ENCODE measurements around the gene AMD1. TPM values are rescaled to one million over a fixed set of nuclear protein-coding genes. Genes with fewer than 3 reads are reported as not detected.

The AMD1 gene
- total and polyA plus RNA-seq, 4 experiments from 2014 or later, result 53.6 to 63.8 (median 62.7) TPM

- H3K4me3 ChIP-seq (ENCODE audit: low read length in 2 of 2), result no peak overlapping the region
- H3K9me3 ChIP-seq (ENCODE audit: control insufficient read depth in 1 of 2, low read length in 2 of 2), result no peaks in the 10 kb centered on the region
- no peak for DNase-seq
- H3K27me3 ChIP-seq (ENCODE audit: insufficient read depth, low read length), result no peaks in the 10 kb centered on the region
- H3K9me3 Mint-ChIP-seq, result no peaks in the 10 kb centered on the region
- no peak overlapping the region for H3K27ac Mint-ChIP-seq
- no peaks in the 10 kb centered on the region for H3K4me1 ChIP-seq (ENCODE audit: insufficient read depth, low read length)
- no peaks in the 10 kb centered on the region for H3K36me3 ChIP-seq (ENCODE audit: insufficient read depth, low read length)
- intact Hi-C loops (cut with micrococcal nuclease), result no loop called here
- no peaks in the 10 kb centered on the region for H3K4me1 Mint-ChIP-seq
- POLR2A ChIA-PET (ENCODE audit: partially characterized antibody), result interaction anchor here (1.2 kb wide), 1 partner anchor 24 kb away, joined by 3 read pairs; the partner anchor contains the start of gene GTF3C6
- H3K27me3 Mint-ChIP-seq, result no peaks in the 10 kb centered on the region
- no peak overlapping the region for H3K27ac ChIP-seq (ENCODE audit: low read depth, low read length)
- no peak overlapping the region for H3K4me3 Mint-ChIP-seq
- CTCF ChIA-PET (ENCODE audit: partially characterized antibody), result interaction anchor here (1.0 to 1.4 kb wide), 3 partner anchors 36 to 252 kb away, joined by 3 read pairs; no protein-coding TSS in a partner anchor
- H3K36me3 Mint-ChIP-seq, result no peaks in the 10 kb centered on the region
Measured at GRCh38 chr6:110934381-110934898, 59.9 kb downstream of the AMD1 start.

DNA sequence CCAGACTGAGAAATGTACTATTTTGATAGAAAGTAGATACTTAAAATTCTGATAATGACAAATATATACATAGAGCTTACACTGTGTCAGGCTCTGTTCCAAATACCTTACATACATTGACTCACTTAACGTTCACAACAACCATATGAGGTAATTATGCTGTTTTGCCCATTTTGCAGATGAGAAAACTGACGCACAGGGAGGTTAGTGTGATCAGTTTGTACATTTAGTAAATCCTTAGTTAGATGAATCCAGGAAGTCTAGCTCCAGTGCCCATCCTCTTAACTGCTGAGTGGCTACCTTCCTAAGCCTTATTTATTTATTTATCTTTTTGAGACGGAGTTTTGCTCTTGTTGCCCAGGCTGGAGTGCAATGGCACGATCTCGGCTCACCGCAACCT is 60.6 kb downstream of the AMD1 start:
- intact Hi-C loops (cut with micrococcal nuclease), result no loop called here
- no peaks in the 10 kb centered on the region for H3K4me1 Mint-ChIP-seq
- CTCF ChIA-PET (ENCODE audit: partially characterized antibody), result no interaction called here

GRCh38 chr6:110938171-110938570 is 63.6 kb downstream of the AMD1 start:
- Histone ChIP-seq H3K9me3 (ENCODE audit: control insufficient read depth in 1 of 2, low read length in 2 of 2) (no peaks in the 10 kb centered on the region), H3K27ac (ENCODE audit: low read depth, low read length) (no peak overlapping the region), H3K36me3 (ENCODE audit: insufficient read depth, low read length) (no peaks in the 10 kb centered on the region), H3K27me3 (ENCODE audit: insufficient read depth, low read length) (no peaks in the 10 kb centered on the region), H3K4me1 (ENCODE audit: insufficient read depth, low read length) (no peaks in the 10 kb centered on the region), H3K4me3 (ENCODE audit: low read length in 2 of 2) (no peak overlapping the region)
- no peak for DNase-seq
- Mint-ChIP-seq H3K9me3 (no peaks in the 10 kb centered on the region), H3K4me3 (no peak overlapping the region), H3K27ac (no peak overlapping the region), H3K4me1 (no peaks in the 10 kb centered on the region), H3K27me3 (no peaks in the 10 kb centered on the region), H3K36me3 (no peaks in the 10 kb centered on the region)
- ChIA-PET CTCF (ENCODE audit: partially characterized antibody) (no interaction called here), POLR2A (ENCODE audit: partially characterized antibody) (no interaction called here)
- intact Hi-C loops (cut with micrococcal nuclease), result no loop called here

More for the DNA sequence above, 60.6 kb downstream of the AMD1 start:
- no peaks in the 10 kb centered on the region for H3K9me3 ChIP-seq (ENCODE audit: control insufficient read depth in 1 of 2, low read length in 2 of 2)
- no peaks in the 10 kb centered on the region for H3K36me3 Mint-ChIP-seq
- H3K36me3 ChIP-seq (ENCODE audit: insufficient read depth, low read length), result no peaks in the 10 kb centered on the region
- H3K9me3 Mint-ChIP-seq, result no peaks in the 10 kb centered on the region
- no peaks in the 10 kb centered on the region for H3K27me3 Mint-ChIP-seq
- POLR2A ChIA-PET (ENCODE audit: partially characterized antibody), result no interaction called here
- no peak overlapping the region for H3K4me3 ChIP-seq (ENCODE audit: low read length in 2 of 2)
- H3K4me3 Mint-ChIP-seq, result no peak overlapping the region
- no peaks in the 10 kb centered on the region for H3K27me3 ChIP-seq (ENCODE audit: insufficient read depth, low read length)
- no peak for DNase-seq
- H3K27ac Mint-ChIP-seq, result no peak overlapping the region
- H3K27ac ChIP-seq (ENCODE audit: low read depth, low read length), result no peak overlapping the region
- no peaks in the 10 kb centered on the region for H3K4me1 ChIP-seq (ENCODE audit: insufficient read depth, low read length)

GRCh38 chr6:110939429-110940200 is 65.0 kb downstream of the AMD1 start:
- ChIA-PET POLR2A (ENCODE audit: partially characterized antibody) (no interaction called here), CTCF (ENCODE audit: partially characterized antibody) (interaction anchor here (0.7 to 1.3 kb wide), 2 partner anchors 10 to 251 kb away, joined by 3 to 4 read pairs; no protein-coding TSS in a partner anchor)
- no peaks in the 10 kb centered on the region for H3K4me1 ChIP-seq (ENCODE audit: insufficient read depth, low read length)
- no peaks in the 10 kb centered on the region for H3K27me3 ChIP-seq (ENCODE audit: insufficient read depth, low read length)
- Mint-ChIP-seq H3K4me3 (no peak overlapping the region), H3K36me3 (no peaks in the 10 kb centered on the region), H3K27me3 (no peaks in the 10 kb centered on the region), H3K27ac (no peak overlapping the region), H3K4me1 (peaks cover 0 to 3% (median 3%) of the 10 kb centered on the region in 4 donors), H3K9me3 (no peaks in the 10 kb centered on the region)
- no peaks in the 10 kb centered on the region for H3K36me3 ChIP-seq (ENCODE audit: insufficient read depth, low read length)
- no peak overlapping the region for H3K27ac ChIP-seq (ENCODE audit: low read depth, low read length)
- intact Hi-C loops (cut with micrococcal nuclease), result no loop called here
- no peak overlapping the region for H3K4me3 ChIP-seq (ENCODE audit: low read length in 2 of 2)
- no peak for DNase-seq
- no peaks in the 10 kb centered on the region for H3K9me3 ChIP-seq (ENCODE audit: control insufficient read depth in 1 of 2, low read length in 2 of 2)

DNA sequence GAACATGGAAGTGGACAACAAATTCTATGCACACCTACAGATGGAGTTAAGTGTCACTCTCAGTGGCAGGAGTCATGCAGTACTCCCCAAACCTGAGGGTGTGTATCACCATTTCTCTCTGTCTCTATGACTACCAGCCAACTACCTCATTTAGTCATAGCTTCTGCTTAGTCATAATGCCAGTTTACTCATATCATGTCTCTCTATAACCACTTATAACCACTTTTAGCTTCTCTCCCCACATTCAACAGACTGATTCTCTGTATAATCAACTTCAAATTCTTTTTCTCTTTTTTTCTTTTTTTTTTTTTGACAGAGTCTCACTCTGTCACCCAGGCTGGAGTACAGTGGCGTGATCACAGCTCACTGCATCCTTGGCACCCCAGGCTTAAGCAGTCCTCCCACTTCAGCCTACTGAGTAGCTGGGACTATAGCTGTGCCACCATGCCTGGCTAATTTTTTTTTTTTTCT is 70.1 kb downstream of the AMD1 start:
- H3K27ac ChIP-seq (ENCODE audit: low read depth, low read length), result no peak overlapping the region
- Mint-ChIP-seq H3K4me3 (no peak overlapping the region), H3K36me3 (no peaks in the 10 kb centered on the region), H3K27ac (peak overlapping the region in 2 of 7 donors; percentile 7 to 9), H3K4me1 (peaks cover 0 to 5% (median 4%) of the 10 kb centered on the region in 4 donors), H3K9me3 (no peaks in the 10 kb centered on the region), H3K27me3 (no peaks in the 10 kb centered on the region)
- peak in 3 of 5 donors; percentile 3 to 15 (median 7) for DNase-seq
- H3K4me1 ChIP-seq (ENCODE audit: insufficient read depth, low read length), result no peaks in the 10 kb centered on the region
- H3K27me3 ChIP-seq (ENCODE audit: insufficient read depth, low read length), result no peaks in the 10 kb centered on the region
- ChIA-PET CTCF (ENCODE audit: partially characterized antibody) (interaction anchor here (0.5 to 16.7 kb wide), 3 partner anchors 135 to 418 kb away, joined by 3 to 192 read pairs (median 4); no protein-coding TSS in a partner anchor), POLR2A (ENCODE audit: partially characterized antibody) (interaction anchor here (0.7 to 2.0 kb wide), 3 partner anchors 69 to 285 kb away, joined by 3 to 5 read pairs (median 4); partner anchors contain the start of gene AMD1)
- H3K4me3 ChIP-seq (ENCODE audit: low read length in 2 of 2), result no peak overlapping the region
- intact Hi-C loops (cut with micrococcal nuclease), result no loop called here
- no peaks in the 10 kb centered on the region for H3K9me3 ChIP-seq (ENCODE audit: control insufficient read depth in 1 of 2, low read length in 2 of 2)
- H3K36me3 ChIP-seq (ENCODE audit: insufficient read depth, low read length), result no peaks in the 10 kb centered on the region

Other genes starting within 250 kb of the AMD1 start
- gene CDK19, start 59.3 kb upstream of the AMD1 start, total RNA-seq, result 10 to 100 TPM; 23.8 to 24.3 TPM
- 1 to 10 TPM; 1.0 to 2.6 TPM for gene CDK19, start 59.3 kb upstream of the AMD1 start, polyA plus RNA-seq
- gene GTF3C6, start 83.9 kb downstream of the AMD1 start, total RNA-seq, result 10 to 100 TPM; 28.9 to 35.7 TPM
- 100 to 1,000 TPM; 113 to 147 TPM for gene GTF3C6, start 83.9 kb downstream of the AMD1 start, polyA plus RNA-seq
- gene RPF2, start 107.3 kb downstream of the AMD1 start, total RNA-seq, result 10 to 100 TPM; 13.2 to 13.9 TPM
- gene RPF2, start 107.3 kb downstream of the AMD1 start, polyA plus RNA-seq, result 10 to 100 TPM; 27.5 to 27.7 TPM
- 10 to 100 TPM in 1 of 2 experiments, 1 to 10 TPM in 1; 9.8 to 11.2 TPM for gene SLC16A10, start 212.7 kb downstream of the AMD1 start, total RNA-seq
- gene SLC16A10, start 212.7 kb downstream of the AMD1 start, polyA plus RNA-seq, result 1 to 10 TPM; 5.6 to 7.7 TPM

Measured in CD4-positive, alpha-beta memory T cell (primary cell).